ENCODE measurements around the gene NAV1.
"Not testable (repeated sequence)": the region's sequence is repeated elsewhere in the genome, so short reads cannot be mapped to it uniquely, and the experiment has no call there.

NAV1 gene

GRCh38 chr1:201549522-201549921 is 10.6 kb downstream of the NAV1 start:
- not testable (repeated sequence) for H3K4me1 Mint-ChIP-seq, H3K27me3 Mint-ChIP-seq, H3K27ac Mint-ChIP-seq, H3K9me3 Mint-ChIP-seq, H3K36me3 Mint-ChIP-seq, H3K4me3 Mint-ChIP-seq

GRCh38 chr1:201551096-201551495 is 12.2 kb downstream of the NAV1 start:
- H3K27me3 Mint-ChIP-seq: no peaks in the 10 kb centered on the region
- H3K4me1 Mint-ChIP-seq: no peaks in the 10 kb centered on the region
- H3K36me3 Mint-ChIP-seq: peaks cover 3% of the 10 kb centered on the region
- no peaks in the 10 kb centered on the region for H3K9me3 Mint-ChIP-seq
- H3K27ac Mint-ChIP-seq: no peak overlapping the region
- H3K4me3 Mint-ChIP-seq: no peak overlapping the region

GRCh38 chr1:201551877-201552731 is 13.2 kb downstream of the NAV1 start:
- Mint-ChIP-seq H3K9me3 (no peaks in the 10 kb centered on the region), H3K27ac (no peak overlapping the region), H3K4me1 (no peaks in the 10 kb centered on the region), H3K4me3 (no peak overlapping the region), H3K36me3 (peaks cover 3% of the 10 kb centered on the region), H3K27me3 (no peaks in the 10 kb centered on the region)

GRCh38 chr1:201552941-201553351 is 14.0 kb downstream of the NAV1 start:
- no peaks in the 10 kb centered on the region for H3K27me3 Mint-ChIP-seq
- no peaks in the 10 kb centered on the region for H3K4me1 Mint-ChIP-seq
- no peak overlapping the region for H3K27ac Mint-ChIP-seq
- no peaks in the 10 kb centered on the region for H3K9me3 Mint-ChIP-seq
- peaks cover 3% of the 10 kb centered on the region for H3K36me3 Mint-ChIP-seq
- no peak overlapping the region for H3K4me3 Mint-ChIP-seq

- Mint-ChIP-seq H3K27me3 (no peaks in the 10 kb centered on the region), H3K4me3 (no peak overlapping the region), H3K4me1 (no peaks in the 10 kb centered on the region), H3K27ac (no peak overlapping the region), H3K9me3 (no peaks in the 10 kb centered on the region), H3K36me3 (peaks cover 2% of the 10 kb centered on the region)
Measured at GRCh38 chr1:201553496-201554189, 14.7 kb downstream of the NAV1 start.

- H3K27me3 Mint-ChIP-seq: no peaks in the 10 kb centered on the region
- H3K9me3 Mint-ChIP-seq: no peaks in the 10 kb centered on the region
- H3K36me3 Mint-ChIP-seq: no peaks in the 10 kb centered on the region
- no peak overlapping the region for H3K4me3 Mint-ChIP-seq
- no peaks in the 10 kb centered on the region for H3K4me1 Mint-ChIP-seq
- no peak overlapping the region for H3K27ac Mint-ChIP-seq
Measured at GRCh38 chr1:201554190-201554600, 15.3 kb downstream of the NAV1 start.

- H3K4me1 Mint-ChIP-seq: peaks cover 4% of the 10 kb centered on the region
- no peaks in the 10 kb centered on the region for H3K36me3 Mint-ChIP-seq
- no peaks in the 10 kb centered on the region for H3K9me3 Mint-ChIP-seq
- H3K4me3 Mint-ChIP-seq: no peak overlapping the region
- H3K27me3 Mint-ChIP-seq: no peaks in the 10 kb centered on the region
- H3K27ac Mint-ChIP-seq: no peak overlapping the region
Measured at GRCh38 chr1:201554789-201555592, 16.1 kb downstream of the NAV1 start.

- Mint-ChIP-seq H3K9me3 (no peaks in the 10 kb centered on the region), H3K4me1 (peaks cover 5% of the 10 kb centered on the region)
Measured at GRCh38 chr1:201555593-201555945, 16.6 kb downstream of the NAV1 start.

GRCh38 chr1:201556841-201557571 is 18.1 kb downstream of the NAV1 start:
- H3K4me3 Mint-ChIP-seq: no peak overlapping the region
- peaks cover 5% of the 10 kb centered on the region for H3K4me1 Mint-ChIP-seq
- H3K36me3 Mint-ChIP-seq: no peaks in the 10 kb centered on the region
- H3K27me3 Mint-ChIP-seq: no peaks in the 10 kb centered on the region
- H3K9me3 Mint-ChIP-seq: no peaks in the 10 kb centered on the region
- no peak overlapping the region for H3K27ac Mint-ChIP-seq

More at GRCh38 chr1:201555593-201555945, 16.6 kb downstream of the NAV1 start:
- H3K27ac Mint-ChIP-seq: no peak overlapping the region
- H3K27me3 Mint-ChIP-seq: no peaks in the 10 kb centered on the region
- no peaks in the 10 kb centered on the region for H3K36me3 Mint-ChIP-seq
- no peak overlapping the region for H3K4me3 Mint-ChIP-seq

GRCh38 chr1:201557572-201557958 is 18.6 kb downstream of the NAV1 start:
- peaks cover 5% of the 10 kb centered on the region for H3K4me1 Mint-ChIP-seq
- H3K27me3 Mint-ChIP-seq: no peaks in the 10 kb centered on the region
- no peaks in the 10 kb centered on the region for H3K36me3 Mint-ChIP-seq
- H3K9me3 Mint-ChIP-seq: no peaks in the 10 kb centered on the region
- H3K4me3 Mint-ChIP-seq: no peak overlapping the region
- H3K27ac Mint-ChIP-seq: no peak overlapping the region

GRCh38 chr1:201559679-201560162 is 20.8 kb downstream of the NAV1 start:
- Mint-ChIP-seq H3K4me1 (peaks cover 5% of the 10 kb centered on the region), H3K27ac (no peak overlapping the region), H3K9me3 (no peaks in the 10 kb centered on the region), H3K4me3 (no peak overlapping the region), H3K36me3 (no peaks in the 10 kb centered on the region), H3K27me3 (no peaks in the 10 kb centered on the region)

GRCh38 chr1:201560328-201561194 is 21.6 kb downstream of the NAV1 start:
- Mint-ChIP-seq H3K4me3 (no peak overlapping the region), H3K9me3 (no peaks in the 10 kb centered on the region), H3K27me3 (no peaks in the 10 kb centered on the region), H3K4me1 (peaks cover 5% of the 10 kb centered on the region), H3K27ac (no peak overlapping the region), H3K36me3 (no peaks in the 10 kb centered on the region)

GRCh38 chr1:201561195-201561564 is 22.3 kb downstream of the NAV1 start:
- Mint-ChIP-seq H3K36me3 (no peaks in the 10 kb centered on the region), H3K27me3 (no peaks in the 10 kb centered on the region), H3K4me3 (no peak overlapping the region), H3K4me1 (peaks cover 5% of the 10 kb centered on the region), H3K27ac (no peak overlapping the region), H3K9me3 (no peaks in the 10 kb centered on the region)

GRCh38 chr1:201561601-201562000 is 22.7 kb downstream of the NAV1 start:
- no peaks in the 10 kb centered on the region for H3K36me3 Mint-ChIP-seq
- no peak overlapping the region for H3K4me3 Mint-ChIP-seq
- H3K9me3 Mint-ChIP-seq: no peaks in the 10 kb centered on the region
- no peaks in the 10 kb centered on the region for H3K27me3 Mint-ChIP-seq
- peaks cover 5% of the 10 kb centered on the region for H3K4me1 Mint-ChIP-seq
- no peak overlapping the region for H3K27ac Mint-ChIP-seq

Measured in activated naive CD4-positive, alpha-beta T cell treated with anti-CD3 and anti-CD28 coated beads, Interleukin-2, amount 50 U/mL, for 24 hours (primary cell).